NK-92 (cell line): ENCODE measurements around the gene ZNF888.
A peak's percentile ranks its signal among the peaks of the same experiment; 100 is the strongest.
"Not testable (repeated sequence)": the region's sequence is repeated elsewhere in the genome, so short reads cannot be mapped to it uniquely, and the experiment has no call there.

ENCODE experiments used
- DNase-seq: peaks from one replicate; lab custom pipeline; 2025; ENCODE audit not compliant: unreplicated experiment; lab: John Stamatoyannopoulos, UW

Gene ZNF888

GRCh38 chr19:52922841-52923777 is at the start of gene ZNF888:
Gene ZNF888, minus strand, starts transcription at chr19:52923428. Its CDS starts 5,555 bp downstream, at chr19:52917873.
- peak; percentile 34 for DNase-seq

- no peak for DNase-seq
These were observed 44.5 kb upstream of the ZNF888 start for GRCh38 chr19:52967772-52968171.

- DNase-seq, result no peak
These were observed 40.0 kb upstream of the ZNF888 start for GRCh38 chr19:52963247-52963618.

DNA sequence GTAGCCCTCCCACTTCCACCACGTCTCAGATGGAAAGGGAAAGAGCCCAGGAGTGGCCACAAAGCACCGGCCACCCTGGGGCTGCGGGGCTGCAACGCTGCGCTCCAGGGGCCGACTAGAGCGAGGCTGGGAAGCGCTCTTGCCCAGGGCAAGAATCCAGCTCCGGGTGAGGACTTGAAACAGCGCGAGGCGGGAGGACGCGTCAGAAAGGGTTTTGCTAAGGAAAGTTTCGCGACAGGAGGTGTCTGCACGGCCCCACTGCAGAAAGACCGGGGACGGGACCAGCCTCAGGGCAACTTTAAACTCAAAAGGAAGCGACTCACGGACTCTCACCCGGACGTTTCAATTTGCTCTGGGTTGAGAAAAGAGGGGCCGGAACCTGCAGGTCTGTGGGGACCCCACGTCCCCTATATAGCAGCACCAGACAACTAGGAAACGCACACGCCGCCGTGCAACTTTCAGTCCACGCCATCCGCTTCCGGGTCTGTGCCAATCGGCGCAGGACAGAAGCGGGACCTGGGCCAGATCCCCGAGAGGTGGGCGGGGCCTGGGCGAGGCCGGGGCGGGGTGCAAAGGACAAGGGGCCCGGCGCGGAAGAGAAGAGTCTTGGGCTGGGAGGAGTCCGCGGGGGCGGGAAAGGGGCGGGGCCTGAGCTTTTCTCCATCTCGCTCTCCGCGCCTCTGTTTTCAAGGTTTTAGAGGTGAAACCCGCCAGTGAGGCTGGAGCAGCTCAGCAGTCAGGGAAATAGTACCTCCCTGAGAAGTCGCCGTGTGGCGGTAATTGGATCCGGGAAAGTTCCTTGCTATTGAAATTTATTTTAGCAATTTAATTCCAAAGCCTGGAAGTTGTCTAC is 39.4 kb upstream of the ZNF888 start, which contains the start of gene ZNF816:
Gene ZNF816 (minus strand): TSS at position 488 of the 853 bp plus-strand sequence. CDS start 6,792 bp downstream, outside the sequence.
- DNase-seq, result peak; percentile 75

DNA sequence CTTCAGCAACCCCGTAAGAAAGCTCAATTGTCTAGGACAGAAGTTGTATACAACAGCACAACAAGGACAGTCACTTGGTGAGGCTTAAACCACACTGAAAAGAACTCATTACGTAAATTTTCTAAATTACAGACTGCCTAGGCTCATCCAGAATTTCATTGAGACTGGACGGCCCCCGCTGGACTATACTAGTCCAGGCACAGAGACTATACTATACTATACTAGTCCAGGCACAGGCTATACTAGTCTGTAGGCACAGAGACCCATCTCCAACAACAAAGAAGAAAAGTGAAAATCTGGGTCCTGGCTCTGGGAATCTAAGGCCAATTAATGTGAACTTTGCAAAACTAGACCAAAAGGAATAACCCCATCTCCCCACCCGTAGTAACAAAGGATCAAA is 38.8 kb upstream of the ZNF888 start:
- no peak for DNase-seq

DNA sequence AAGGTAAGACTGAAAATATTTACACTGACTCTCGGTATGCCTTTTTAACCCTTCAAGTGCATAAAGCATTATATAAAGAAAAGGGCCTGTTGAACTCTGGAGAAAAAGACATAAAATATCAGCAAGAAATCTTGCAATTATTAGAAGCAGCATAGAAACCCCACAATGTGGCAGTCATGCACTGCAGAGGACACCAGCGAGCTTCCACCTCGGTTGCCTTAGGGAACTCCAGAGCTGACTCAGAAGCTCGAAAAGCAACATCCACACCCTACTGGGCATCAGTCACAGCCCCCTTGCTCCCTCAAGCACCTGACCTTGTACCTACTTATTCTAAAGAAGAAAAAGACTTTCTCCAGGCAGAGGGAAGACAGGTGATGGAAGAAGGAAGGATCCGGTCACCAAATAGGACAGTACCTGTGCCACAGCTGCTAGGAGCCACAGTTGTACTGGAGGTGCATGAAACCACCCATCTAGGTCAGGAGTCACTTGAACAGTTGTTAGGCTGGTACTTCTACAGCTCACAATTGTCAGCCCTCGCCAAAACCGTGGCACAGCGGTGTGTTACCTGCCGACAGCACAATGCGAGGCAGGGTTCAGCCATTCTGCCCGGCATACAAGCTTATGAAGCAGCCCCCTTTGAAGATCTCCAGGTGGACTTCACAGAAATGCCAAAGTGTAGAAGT is 36.5 kb upstream of the ZNF888 start:
- DNase-seq, result no peak

DNA sequence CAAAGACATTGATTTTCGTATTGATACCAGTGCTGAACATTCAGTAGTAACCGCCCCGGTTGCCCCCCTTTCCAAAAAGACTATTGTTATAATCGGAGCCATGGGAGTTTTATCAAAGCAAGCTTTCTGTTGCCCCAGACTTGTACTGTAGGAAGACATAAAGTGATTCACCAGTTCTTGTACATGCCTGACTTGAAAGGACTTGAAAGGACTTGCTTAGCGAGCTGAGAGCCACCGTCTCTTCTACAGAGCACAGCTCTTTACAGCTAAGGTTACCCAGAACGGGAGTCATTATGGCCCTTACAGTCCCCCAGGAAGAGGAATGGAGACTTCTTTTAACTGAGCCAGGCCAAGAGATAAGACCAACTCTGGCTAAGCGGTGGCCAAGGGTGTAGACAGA is 34.4 kb upstream of the ZNF888 start:
- no peak for DNase-seq

GRCh38 chr19:52956917-52957316 is 33.7 kb upstream of the ZNF888 start:
- no peak for DNase-seq

DNA sequence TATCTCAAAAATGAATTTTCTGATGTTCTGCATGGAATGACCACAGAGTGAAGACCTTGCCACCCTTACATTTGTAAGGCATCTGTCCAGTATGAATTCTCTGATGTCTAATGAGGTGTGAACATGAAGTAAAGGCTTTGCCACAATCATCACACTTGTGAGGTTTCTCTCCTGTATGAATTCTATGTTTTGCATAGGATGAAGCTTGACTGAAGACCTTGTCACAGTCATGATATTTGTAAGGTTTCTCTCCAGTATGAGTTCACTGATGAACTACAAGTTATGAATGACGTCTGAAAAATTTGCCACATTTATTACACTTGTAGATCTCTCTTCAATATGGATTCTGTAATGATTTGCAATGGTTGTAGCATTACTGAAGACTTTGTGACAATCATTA is 26.2 kb upstream of the ZNF888 start:
- no peak for DNase-seq

DNA sequence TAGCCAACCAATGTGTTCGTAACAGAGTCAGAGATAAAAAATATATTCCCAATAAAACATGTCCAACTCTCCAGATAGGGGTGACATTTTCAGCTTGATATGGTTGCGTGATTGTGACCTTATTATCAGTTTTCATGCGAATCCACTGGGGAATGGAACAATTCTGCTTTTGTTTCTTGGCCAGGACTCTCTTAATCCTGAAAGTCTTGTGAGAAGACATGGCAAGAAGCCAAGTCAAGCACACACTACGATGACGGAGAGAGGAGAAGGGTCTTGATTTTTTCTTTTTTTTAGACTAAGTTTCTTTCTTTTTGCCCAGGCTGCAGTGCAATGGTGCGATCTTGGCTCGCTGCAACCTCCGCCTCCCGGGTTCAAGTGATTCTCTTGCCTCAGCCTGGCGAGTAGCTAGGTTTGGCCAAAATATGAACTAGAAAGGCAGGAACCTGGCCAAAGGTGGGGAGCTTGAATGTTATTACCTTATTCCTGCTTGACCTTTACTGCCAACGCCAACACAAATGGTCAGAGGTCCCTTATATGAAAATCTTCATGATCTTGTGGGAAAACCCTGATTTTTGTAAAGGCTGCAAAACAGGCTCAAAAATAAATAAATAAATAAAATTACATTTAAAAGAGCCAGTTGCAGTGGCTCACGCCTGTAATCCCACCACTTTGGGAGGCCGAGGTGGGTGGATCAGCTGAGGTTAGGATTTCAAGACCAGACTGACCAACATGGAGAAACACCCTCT is 25.0 kb upstream of the ZNF888 start:
- DNase-seq, result no peak

DNA sequence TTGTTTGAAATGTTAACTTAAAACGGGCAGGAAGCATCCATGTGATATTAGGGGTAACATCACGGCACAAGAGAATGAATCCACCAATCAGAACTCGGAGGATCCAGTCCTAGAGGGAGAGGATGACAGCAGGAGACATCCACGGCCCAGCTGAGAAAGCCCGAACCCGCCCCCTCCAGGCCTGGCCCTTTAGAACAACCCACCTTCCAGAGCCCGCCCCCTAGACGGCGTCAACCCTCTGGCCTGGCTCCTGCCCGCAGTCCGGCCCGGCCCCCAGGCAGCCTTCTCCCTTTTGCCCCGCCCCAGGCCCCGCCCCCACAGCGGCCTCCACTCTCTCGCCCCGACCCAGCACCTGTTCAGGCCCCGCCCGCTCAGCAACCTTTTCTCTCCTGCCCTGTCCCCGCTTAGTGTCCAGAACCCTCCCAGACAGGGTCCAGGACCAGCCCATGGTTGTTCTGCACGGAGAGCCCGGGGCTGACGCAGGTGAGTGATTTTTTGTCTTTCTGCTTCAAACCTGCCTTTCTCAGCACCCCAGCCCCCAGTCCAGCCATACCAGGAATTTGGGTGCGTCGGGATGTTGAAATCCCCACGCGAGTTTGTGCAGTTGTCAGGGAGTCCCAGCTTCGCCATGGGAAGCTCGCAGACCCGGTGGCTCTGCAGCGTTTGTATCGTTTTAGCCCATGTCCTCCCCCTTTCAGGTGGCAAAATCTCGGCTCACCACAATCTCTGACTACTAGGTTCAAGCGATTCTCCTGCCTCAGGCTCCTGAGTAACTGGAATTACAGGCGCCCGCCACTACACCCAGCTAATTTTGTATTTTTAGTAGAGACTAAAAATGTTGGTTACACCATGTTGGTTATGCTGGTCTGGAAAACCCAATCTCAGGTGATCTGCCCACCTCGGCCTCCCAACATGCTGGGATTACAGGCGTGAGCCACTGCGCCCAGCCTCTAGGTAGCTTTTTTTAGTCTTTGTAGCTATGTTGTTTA is 23.4 kb upstream of the ZNF888 start:
- no peak for DNase-seq

GRCh38 chr19:52945652-52946321 is 22.6 kb upstream of the ZNF888 start:
- no peak for DNase-seq

- DNase-seq, result not testable (repeated sequence)
These were observed 21.7 kb upstream of the ZNF888 start for GRCh38 chr19:52944703-52945493.

DNA sequence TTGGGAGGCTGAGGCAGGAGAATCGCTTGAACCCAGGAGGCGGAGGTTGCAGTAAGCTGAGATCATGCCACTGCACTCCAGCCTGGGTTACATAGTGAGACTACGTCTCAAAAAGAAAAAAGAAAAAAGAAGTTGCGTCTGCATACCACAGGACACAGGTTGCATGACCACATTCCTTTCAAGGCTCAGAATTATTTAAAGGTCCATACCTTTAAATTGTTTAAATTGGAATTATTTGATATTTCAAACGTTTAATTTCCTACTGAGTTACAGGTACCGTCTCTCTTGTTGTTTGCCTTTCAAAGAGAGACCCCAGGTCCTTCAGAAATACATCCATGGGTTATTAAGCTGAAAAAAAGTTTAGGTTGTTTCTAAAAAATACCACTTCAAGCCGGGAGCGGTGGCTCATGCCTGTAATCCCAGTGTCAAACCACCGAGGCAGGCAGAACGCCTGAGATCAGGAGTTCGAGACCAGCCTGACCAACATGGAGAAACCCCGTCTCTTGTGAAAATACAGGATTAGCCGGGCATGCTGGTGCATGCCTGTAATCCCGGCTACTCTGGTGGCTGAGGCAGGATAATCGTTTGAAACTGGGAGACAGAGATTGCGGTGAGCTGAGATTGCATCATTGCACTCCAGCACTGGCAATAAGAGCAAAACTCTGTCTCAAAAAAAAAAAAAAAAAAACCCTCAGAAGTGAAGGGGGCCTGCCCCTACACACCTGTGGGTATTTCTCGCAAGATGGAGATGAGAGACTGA is 20.8 kb upstream of the ZNF888 start:
- no peak for DNase-seq

- DNase-seq, result no peak
These were observed 20.1 kb upstream of the ZNF888 start for GRCh38 chr19:52943134-52943883.

GRCh38 chr19:52942386-52943133 is 19.3 kb upstream of the ZNF888 start:
- DNase-seq, result peak; percentile 72
